Measurements from ENCODE around the gene MINK1.
A peak's percentile ranks its signal among the peaks of the same experiment; 100 is the strongest.

MINK1 gene

DNA sequence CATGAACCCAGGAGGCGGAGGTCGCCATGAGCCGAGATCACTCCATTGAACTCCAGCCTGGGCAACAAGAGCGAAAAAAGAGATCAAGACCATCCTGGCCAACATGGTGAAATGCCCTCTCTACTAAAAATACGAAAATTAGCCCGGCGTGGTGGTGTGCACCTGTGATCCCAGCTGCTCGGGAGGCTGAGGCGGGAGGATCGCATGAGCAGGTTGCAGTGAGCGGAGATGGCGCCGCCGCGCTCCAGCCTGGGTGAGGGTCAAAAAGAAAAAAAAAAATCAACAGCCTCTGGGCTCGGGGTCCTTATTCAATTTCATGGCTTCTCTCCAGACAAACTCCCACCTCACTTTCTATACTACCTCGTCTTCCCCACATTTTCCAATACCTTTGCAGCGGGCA lies 95.7 kb downstream of the MINK1 start:
- no peak overlapping the region for H3K4me3 ChIP-seq (ENCODE audit: low read depth, low read length)
- DNase-seq (ENCODE audit: low read depth, low spot score), result no peak
- TF ChIP-seq, protein P1, sequence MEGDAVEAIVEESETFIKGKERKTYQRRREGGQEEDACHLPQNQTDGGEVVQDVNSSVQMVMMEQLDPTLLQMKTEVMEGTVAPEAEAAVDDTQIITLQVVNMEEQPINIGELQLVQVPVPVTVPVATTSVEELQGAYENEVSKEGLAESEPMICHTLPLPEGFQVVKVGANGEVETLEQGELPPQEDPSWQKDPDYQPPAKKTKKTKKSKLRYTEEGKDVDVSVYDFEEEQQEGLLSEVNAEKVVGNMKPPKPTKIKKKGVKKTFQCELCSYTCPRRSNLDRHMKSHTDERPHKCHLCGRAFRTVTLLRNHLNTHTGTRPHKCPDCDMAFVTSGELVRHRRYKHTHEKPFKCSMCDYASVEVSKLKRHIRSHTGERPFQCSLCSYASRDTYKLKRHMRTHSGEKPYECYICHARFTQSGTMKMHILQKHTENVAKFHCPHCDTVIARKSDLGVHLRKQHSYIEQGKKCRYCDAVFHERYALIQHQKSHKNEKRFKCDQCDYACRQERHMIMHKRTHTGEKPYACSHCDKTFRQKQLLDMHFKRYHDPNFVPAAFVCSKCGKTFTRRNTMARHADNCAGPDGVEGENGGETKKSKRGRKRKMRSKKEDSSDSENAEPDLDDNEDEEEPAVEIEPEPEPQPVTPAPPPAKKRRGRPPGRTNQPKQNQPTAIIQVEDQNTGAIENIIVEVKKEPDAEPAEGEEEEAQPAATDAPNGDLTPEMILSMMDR (IDR thresholded peaks at IDR 0.05; ENCODE audit: low read depth, low read length), result no peak
- in situ Hi-C loops (cut with HindIII; ENCODE audit: low sequenced_read_pairs), result no loop called here

DNA sequence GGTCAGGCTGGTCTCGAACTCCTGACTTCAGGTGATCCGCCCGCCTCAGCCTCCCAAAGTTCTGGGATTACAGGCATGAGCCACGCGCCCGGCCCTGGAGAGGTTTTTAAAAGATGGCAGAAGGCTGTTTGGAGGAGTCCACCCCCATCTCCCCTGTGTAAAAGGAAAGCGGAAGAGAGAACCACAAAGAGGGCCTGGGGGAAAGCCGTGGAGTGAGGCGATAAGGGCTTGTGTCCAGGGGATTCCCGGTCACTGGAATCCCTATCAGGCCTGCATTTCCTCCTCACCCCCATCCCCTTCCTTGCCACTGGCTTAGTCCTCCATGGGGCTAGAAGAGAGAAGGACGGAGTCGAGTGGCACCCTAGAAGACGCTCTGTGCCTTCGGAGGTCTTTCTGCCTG lies 98.8 kb downstream of the MINK1 start, which contains the start of gene GP1BA:
Gene GP1BA (plus strand): TSS at position 315 of the 400 bp plus-strand sequence. CDS start 328 bp downstream, outside the sequence.
- no peak for DNase-seq (ENCODE audit: low read depth, low spot score)
- no peak within 1 kb of the TSS for H3K4me3 ChIP-seq (ENCODE audit: low read depth, low read length)
- in situ Hi-C loops (cut with HindIII; ENCODE audit: low sequenced_read_pairs), result no loop called here
- TF ChIP-seq, protein P1 (IDR thresholded peaks at IDR 0.05; ENCODE audit: low read depth, low read length), result no peak

DNA sequence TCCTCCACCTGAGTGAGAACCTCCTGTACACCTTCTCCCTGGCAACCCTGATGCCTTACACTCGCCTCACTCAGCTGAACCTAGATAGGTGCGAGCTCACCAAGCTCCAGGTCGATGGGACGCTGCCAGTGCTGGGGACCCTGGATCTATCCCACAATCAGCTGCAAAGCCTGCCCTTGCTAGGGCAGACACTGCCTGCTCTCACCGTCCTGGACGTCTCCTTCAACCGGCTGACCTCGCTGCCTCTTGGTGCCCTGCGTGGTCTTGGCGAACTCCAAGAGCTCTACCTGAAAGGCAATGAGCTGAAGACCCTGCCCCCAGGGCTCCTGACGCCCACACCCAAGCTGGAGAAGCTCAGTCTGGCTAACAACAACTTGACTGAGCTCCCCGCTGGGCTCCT lies 99.6 kb downstream of the MINK1 start:
- no peak for DNase-seq (ENCODE audit: low read depth, low spot score)
- TF ChIP-seq, protein P1 (IDR thresholded peaks at IDR 0.05; ENCODE audit: low read depth, low read length), result no peak
- H3K4me3 ChIP-seq (ENCODE audit: low read depth, low read length), result no peak overlapping the region
- in situ Hi-C loops (cut with HindIII; ENCODE audit: low sequenced_read_pairs), result no loop called here

DNA sequence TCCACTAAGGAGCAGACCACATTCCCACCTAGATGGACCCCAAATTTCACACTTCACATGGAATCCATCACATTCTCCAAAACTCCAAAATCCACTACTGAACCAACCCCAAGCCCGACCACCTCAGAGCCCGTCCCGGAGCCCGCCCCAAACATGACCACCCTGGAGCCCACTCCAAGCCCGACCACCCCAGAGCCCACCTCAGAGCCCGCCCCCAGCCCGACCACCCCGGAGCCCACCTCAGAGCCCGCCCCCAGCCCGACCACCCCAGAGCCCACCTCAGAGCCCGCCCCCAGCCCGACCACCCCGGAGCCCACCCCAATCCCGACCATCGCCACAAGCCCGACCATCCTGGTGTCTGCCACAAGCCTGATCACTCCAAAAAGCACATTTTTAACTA lies 100.5 kb downstream of the MINK1 start:
- TF ChIP-seq, protein P1 (IDR thresholded peaks at IDR 0.05; ENCODE audit: low read depth, low read length), result no peak
- in situ Hi-C loops (cut with HindIII; ENCODE audit: low sequenced_read_pairs), result no loop called here
- no peak overlapping the region for H3K4me3 ChIP-seq (ENCODE audit: low read depth, low read length)
- no peak for DNase-seq (ENCODE audit: low read depth, low spot score)

DNA sequence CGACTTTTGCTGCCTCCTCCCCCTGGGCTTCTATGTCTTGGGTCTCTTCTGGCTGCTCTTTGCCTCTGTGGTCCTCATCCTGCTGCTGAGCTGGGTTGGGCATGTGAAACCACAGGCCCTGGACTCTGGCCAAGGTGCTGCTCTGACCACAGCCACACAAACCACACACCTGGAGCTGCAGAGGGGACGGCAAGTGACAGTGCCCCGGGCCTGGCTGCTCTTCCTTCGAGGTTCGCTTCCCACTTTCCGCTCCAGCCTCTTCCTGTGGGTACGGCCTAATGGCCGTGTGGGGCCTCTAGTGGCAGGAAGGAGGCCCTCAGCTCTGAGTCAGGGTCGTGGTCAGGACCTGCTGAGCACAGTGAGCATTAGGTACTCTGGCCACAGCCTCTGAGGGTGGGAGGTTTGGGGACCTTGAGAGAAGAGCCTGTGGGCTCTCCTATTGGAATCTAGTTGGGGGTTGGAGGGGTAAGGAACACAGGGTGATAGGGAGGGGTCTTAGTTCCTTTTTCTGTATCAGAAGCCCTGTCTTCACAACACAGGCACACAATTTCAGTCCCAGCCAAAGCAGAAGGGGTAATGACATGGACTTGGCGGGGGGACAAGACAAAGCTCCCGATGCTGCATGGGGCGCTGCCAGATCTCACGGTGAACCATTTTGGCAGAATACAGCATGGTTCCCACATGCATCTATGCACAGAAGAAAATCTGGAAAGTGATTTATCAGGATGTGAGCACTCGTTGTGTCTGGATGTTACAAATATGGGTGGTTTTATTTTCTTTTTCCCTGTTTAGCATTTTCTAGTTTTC lies 101.2 kb downstream of the MINK1 start:
- in situ Hi-C loops (cut with HindIII; ENCODE audit: low sequenced_read_pairs), result no loop called here
- no peak overlapping the region for H3K4me3 ChIP-seq (ENCODE audit: low read depth, low read length)
- DNase-seq (ENCODE audit: low read depth, low spot score), result peak; percentile 55
- TF ChIP-seq, protein P1 (IDR thresholded peaks at IDR 0.05; ENCODE audit: low read depth, low read length), result peak; percentile 56

DNA sequence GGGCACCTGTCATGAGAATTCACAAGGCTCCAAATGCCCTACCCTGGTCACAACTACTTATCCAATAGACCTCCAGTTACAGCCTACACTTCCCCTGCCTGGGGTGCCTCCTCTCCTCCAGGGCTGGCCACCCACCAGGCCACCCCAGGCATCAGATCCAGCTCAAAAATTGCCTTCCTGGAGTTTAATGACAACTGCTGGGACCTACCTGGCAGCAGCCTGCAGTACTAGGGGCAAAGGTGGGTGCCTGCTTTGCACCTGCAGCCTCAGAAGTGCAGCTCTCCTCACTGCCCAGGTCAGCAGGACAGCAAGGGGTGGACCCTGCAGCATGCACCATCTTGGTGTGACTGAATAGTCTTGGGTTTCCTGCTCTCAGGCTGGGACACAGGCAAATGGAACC lies 102.5 kb downstream of the MINK1 start:
- DNase-seq (ENCODE audit: low read depth, low spot score), result no peak
- no peak overlapping the region for H3K4me3 ChIP-seq (ENCODE audit: low read depth, low read length)
- TF ChIP-seq, protein P1 (IDR thresholded peaks at IDR 0.05; ENCODE audit: low read depth, low read length), result no peak
- in situ Hi-C loops (cut with HindIII; ENCODE audit: low sequenced_read_pairs), result no loop called here

Measured in astrocyte of the spinal cord (primary cell).